ENCODE results near the gene ERAL1.

ERAL1 gene

DNA sequence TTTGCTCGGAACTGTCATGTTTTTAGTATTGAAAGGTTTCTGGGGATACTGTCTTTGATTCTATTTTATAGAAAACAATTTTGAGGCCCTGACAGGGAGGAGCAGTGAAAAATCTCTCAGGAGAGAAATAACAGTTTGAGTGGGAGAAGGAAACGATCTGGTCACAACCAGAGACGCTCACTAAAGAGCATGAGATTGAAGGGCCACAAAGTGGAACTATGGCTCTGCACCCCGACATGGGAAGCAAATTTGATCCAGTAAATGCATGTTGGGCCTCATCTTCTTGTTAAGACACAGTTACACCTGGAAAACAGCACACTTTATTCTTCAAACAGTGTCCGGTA, 492 bp downstream of the ERAL1 start:
- H3K36me3 ChIP-seq: peaks cover 38% of the 10 kb centered on the region
- DNase-seq: no peak

DNA sequence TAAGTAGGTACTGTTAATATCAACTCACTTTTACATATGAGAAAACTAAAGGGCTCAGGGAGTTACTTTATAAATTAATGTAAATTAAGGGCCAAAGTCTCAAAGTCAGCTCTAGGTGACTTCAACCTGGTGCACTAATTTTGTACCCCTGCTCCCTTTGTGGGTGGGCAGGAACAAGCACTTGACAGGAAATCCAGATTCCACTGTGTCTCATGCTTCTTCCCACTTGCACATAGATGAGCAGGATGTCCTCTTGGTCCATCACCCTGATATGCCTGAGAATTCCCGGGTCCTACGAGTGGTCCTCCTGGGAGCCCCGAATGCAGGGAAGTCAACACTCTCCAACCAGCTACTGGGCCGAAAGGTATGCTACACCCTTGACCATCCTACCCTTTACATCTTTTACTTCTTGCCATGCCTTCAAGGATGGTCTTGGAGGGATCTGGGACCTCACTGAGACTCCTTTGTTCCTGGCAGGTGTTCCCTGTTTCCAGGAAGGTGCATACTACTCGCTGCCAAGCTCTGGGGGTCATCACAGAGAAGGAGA, 1.3 kb downstream of the ERAL1 start:
- peaks cover 44% of the 10 kb centered on the region for H3K36me3 ChIP-seq
- no peaks in the 10 kb centered on the region for H3K27me3 ChIP-seq (ENCODE audit: insufficient read depth, low read depth, severe bottlenecking)
- TF ChIP-seq CTCF (IDR thresholded peaks at IDR 0.05; ENCODE audit: low read depth, low read length): no peak
- H3K4me3 ChIP-seq (ENCODE audit: low read depth, low read length): no peak overlapping the region
- DNase-seq: no peak
- H3K27ac ChIP-seq: no peak overlapping the region
- no peaks in the 10 kb centered on the region for H3K9me3 ChIP-seq (ENCODE audit: severe bottlenecking)

More for the DNA sequence above, 492 bp downstream of the ERAL1 start:
- Histone ChIP-seq H3K27me3 (ENCODE audit: insufficient read depth, low read depth, severe bottlenecking) (no peaks in the 10 kb centered on the region), H3K27ac (peak overlapping the region; percentile 79), H3K4me3 (ENCODE audit: low read depth, low read length) (peak overlapping the region; percentile 91), H3K9me3 (ENCODE audit: severe bottlenecking) (no peaks in the 10 kb centered on the region)
- no peak for TF ChIP-seq CTCF (IDR thresholded peaks at IDR 0.05; ENCODE audit: low read depth, low read length)

DNA sequence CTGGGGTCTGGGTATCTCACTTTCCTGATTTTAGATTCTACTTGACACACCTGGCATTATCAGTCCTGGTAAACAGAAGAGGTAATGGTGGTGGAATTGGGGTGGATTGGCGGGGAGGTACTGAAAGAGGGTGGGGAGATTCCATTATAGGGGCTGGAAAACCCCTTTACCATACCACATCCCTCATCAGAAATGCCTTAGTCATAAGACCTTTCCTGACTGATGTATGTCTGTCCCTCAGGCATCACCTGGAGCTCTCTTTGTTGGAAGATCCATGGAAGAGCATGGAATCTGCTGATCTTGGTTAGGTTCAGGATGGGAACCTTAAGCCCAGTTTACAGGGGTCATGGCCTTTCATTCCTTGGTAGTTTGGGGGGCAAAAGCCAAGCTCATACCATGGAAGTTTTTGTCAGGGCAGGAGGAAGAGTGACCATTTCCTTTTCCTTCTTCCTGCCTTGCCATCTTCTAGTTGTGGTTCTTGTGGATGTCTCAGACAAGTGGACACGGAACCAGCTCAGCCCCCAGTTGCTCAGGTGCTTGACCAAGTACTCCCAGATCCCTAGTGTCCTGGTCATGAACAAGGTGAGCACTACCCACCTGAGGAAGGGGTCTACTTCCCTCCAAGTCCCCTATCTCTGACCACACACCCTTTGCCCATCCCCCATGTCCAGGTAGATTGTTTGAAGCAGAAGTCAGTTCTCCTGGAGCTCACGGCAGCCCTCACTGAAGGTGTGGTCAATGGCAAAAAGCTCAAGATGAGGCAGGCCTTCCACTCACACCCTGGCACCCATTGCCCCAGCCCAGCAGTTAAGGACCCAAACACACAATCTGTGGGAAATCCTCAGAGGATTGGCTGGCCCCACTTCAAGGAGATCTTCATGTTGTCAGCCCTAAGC, 3.3 kb downstream of the ERAL1 start:
- no peak for TF ChIP-seq CTCF (IDR thresholded peaks at IDR 0.05; ENCODE audit: low read depth, low read length)
- Histone ChIP-seq H3K4me3 (ENCODE audit: low read depth, low read length) (no peak overlapping the region), H3K27ac (no peak overlapping the region), H3K27me3 (ENCODE audit: insufficient read depth, low read depth, severe bottlenecking) (no peaks in the 10 kb centered on the region), H3K36me3 (peaks cover 44% of the 10 kb centered on the region), H3K9me3 (ENCODE audit: severe bottlenecking) (no peaks in the 10 kb centered on the region)
- no peak for DNase-seq

DNA sequence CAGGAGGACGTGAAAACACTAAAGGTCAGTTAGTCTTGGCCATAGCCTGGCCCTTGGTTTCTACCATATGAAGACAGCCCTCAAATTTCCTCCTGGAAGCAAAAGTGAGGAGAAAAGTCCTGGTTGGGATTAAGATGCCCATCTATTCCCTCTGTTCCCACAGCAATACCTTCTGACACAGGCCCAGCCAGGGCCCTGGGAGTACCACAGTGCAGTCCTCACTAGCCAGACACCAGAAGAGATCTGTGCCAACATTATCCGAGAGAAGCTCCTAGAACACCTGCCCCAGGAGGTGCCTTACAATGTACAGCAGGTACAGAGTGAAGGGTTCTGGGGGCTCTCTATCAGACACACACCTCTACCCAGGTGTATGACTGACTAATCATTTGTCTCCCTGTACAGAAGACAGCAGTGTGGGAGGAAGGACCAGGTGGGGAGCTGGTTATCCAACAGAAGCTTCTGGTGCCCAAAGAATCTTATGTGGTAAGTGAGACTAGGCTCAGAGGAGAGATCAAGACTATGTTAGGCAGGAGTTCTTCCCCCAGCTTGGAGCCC, 4.1 kb downstream of the ERAL1 start:
- no peak overlapping the region for H3K27ac ChIP-seq
- no peak for DNase-seq
- no peak for TF ChIP-seq CTCF (IDR thresholded peaks at IDR 0.05; ENCODE audit: low read depth, low read length)
- H3K9me3 ChIP-seq (ENCODE audit: severe bottlenecking): no peaks in the 10 kb centered on the region
- peaks cover 44% of the 10 kb centered on the region for H3K36me3 ChIP-seq
- H3K4me3 ChIP-seq (ENCODE audit: low read depth, low read length): no peak overlapping the region
- H3K27me3 ChIP-seq (ENCODE audit: insufficient read depth, low read depth, severe bottlenecking): no peaks in the 10 kb centered on the region

- Histone ChIP-seq H3K27me3 (ENCODE audit: insufficient read depth, low read depth, severe bottlenecking) (no peaks in the 10 kb centered on the region), H3K27ac (no peak overlapping the region), H3K9me3 (ENCODE audit: severe bottlenecking) (no peaks in the 10 kb centered on the region), H3K4me3 (ENCODE audit: low read depth, low read length) (no peak overlapping the region), H3K36me3 (peaks cover 44% of the 10 kb centered on the region)
- TF ChIP-seq CTCF (IDR thresholded peaks at IDR 0.05; ENCODE audit: low read depth, low read length): no peak
- no peak for DNase-seq
Observed at GRCh38 chr17:28860363-28860808, 5.6 kb downstream of the ERAL1 start.
